Transverse colon (tissue), 4 donors: ENCODE data around the gene KPNA6. TPM values are rescaled to one million over a fixed set of nuclear protein-coding genes. Genes with fewer than 3 reads are reported as not detected.
A peak's percentile ranks its signal among the peaks of the same experiment; 100 is the strongest.

Source experiments
- DNase-seq: peaks from one replicate; pipeline ENCODE4 v3.0.0-alpha.2; 2019
- H3K27ac ChIP-seq, 4 donors: fragments of 200-600 bp; sonication (generic); 2 replicates each; pipeline ENCODE4 v1.5.1; 2016 to 2018; ENCODE audit warnings: inconsistent platforms in 4 of 4
- H3K27me3 ChIP-seq: fragments of 200-600 bp; sonication (generic); 2 replicates; pipeline ENCODE4 v1.5.1; 2017; ENCODE audit warnings: inconsistent platforms
- H3K36me3 ChIP-seq, 4 donors: fragments of 200-600 bp; sonication (generic); 2 replicates each; pipeline ENCODE4 v1.5.1; 2017 to 2019; ENCODE audit warnings: inconsistent platforms in 4 of 4
- H3K4me1 ChIP-seq, 4 donors: fragments of 200-600 bp; sonication (generic); 2 replicates each; pipeline ENCODE4 v1.5.1; 2017 to 2020; ENCODE audit warnings: inconsistent platforms in 4 of 4
- H3K4me3 ChIP-seq, 4 donors: fragments of 200-600 bp; sonication (generic); 1 replicate in 1 of 4; 2 replicates in 3 of 4; pipeline versions ENCODE4 v1.5.1 to v1.6.1; 2017 to 2019; ENCODE audit warnings: inconsistent platforms in 4 of 4
- H3K9me3 ChIP-seq, 2 donors: fragments of 200-600 bp; sonication (generic); 2 replicates each; pipeline ENCODE4 v1.5.1; 2017 to 2019; ENCODE audit warnings: inconsistent platforms in 2 of 2
- EP300 ChIP-seq: sonication (generic); formaldehyde crosslinking; IDR thresholded peaks from one replicate; pipeline ENCODE4 v1.6.1; 2017; ENCODE audit warnings: antibody characterized with exemption, low read depth
- POLR2A ChIP-seq: fragments of 450-650 bp; IDR thresholded peaks from one replicate; pipeline ENCODE4 v1.6.1; 2016; ENCODE audit warnings: antibody characterized with exemption, mild to moderate bottlenecking, moderate library complexity
- POLR2AphosphoS5 ChIP-seq, 3 donors: sonication (generic); formaldehyde crosslinking; IDR thresholded peaks; one replicate each; pipeline ENCODE4 v1.6.1; 2016; ENCODE audit warnings: antibody characterized with exemption in 3 of 3
- WGBS, 2 donors: methylation state at CpG; one replicate each; pipeline ENCODE4 v1.1.5; 2018; ENCODE audit warnings: low coverage in 1 of 2; 5-methylcytosine and 5-hydroxymethylcytosine counted together
- in situ Hi-C, 4 donors: fragments of 200-750 bp; cut with MboI; loops; one replicate each; pipeline versions ENCODE4 v1.15.0 to v1.15.1; 2017; ENCODE audit warnings: low sequenced_read_pairs in 3 of 4, low pct_ligation_motif_present in 1 of 4, low pct_unique_long_range_greater_than_20kb in 1 of 4
- intact Hi-C: fragments of 100-400 bp; cut with DNase I; formaldehyde crosslinking; loops from one replicate; pipeline ENCODE4 v1.15.1; 2023; ENCODE audit warnings: low total_unique reads
- total RNA-seq, 4 donors: library from RNA; depleted of rRNA; stranded (reverse); fragments of >200 nt; gene quantifications; one replicate each; pipeline ENCODE4 v1.1.0, GENCODE V29; 2016
- TF ChIP-seq, protein P1 (sequence below), 5 experiments: fragments of 200-600 bp in 3 of 5; fragments of 450-650 bp in 2 of 5; sonication (generic) in 3 of 5; IDR thresholded peaks; 1 replicate in 2 of 5; 2 replicates in 3 of 5; pipeline ENCODE4 v1.5.1; 2016 to 2017; ENCODE audit warnings: antibody characterized with exemption in 5 of 5, inconsistent platforms in 3 of 5, mild to moderate bottlenecking in 2 of 5, moderate library complexity in 1 of 5

The KPNA6 gene
- total RNA-seq, 4 donors from 2014 or later: 20.5 to 30.5 (median 25.4) TPM

- in situ Hi-C loops (no loop called here), intact Hi-C loops (no loop called here)
- Histone ChIP-seq H3K36me3 (peaks cover 0 to 2% (median 0%) of the 10 kb centered on the region in 4 donors), H3K4me3 (no peak overlapping the region), H3K9me3 (no peaks in the 10 kb centered on the region), H3K27me3 (peaks cover 2% of the 10 kb centered on the region), H3K4me1 (peaks cover 0 to 34% (median 14%) of the 10 kb centered on the region in 4 donors), H3K27ac (peak overlapping the region in 2 of 4 donors; percentile 12 to 41)
- TF ChIP-seq POLR2A (no peak), POLR2AphosphoS5 (IDR thresholded peaks at IDR 0.05) (peak in 2 of 3 donors; percentile 26 to 34)
- WGBS, 2 donors: 0 to 10% methylated on average over 4 of the region's 4 CpGs
- peak; percentile 52 for DNase-seq
Observed at GRCh38 chr1:32066489-32066873, 41.4 kb upstream of the KPNA6 start.

DNA sequence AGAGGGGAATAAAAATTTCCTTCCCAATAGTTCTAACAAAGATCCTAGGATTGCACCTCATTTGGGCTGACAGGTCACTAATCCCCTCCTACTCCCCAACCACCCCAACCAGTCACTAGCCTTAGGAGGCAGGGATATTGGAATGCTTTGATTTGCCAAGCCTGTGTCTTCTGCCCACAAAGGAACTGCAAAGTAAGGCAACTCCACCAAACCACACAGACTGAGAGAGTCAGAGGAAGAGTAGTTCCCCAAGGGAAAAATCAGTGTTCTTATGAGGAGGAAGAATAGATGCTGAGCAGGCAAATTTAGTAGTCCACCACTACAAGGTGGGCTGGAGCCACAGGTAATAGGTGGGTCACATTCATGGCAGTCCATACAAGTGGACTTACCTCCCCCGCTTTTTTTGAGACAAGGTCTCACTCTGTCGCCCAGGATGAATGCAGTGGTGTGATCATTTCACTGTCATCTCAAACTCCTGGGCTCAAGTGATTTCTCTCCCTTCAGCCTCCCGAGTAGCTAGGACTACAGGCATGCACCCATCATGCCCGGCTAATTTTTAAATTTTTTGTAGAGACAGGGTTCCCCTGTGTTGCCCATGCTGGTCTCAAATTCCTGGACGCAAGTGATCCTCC is 38.8 kb upstream of the KPNA6 start:
- TF ChIP-seq POLR2A (no peak), POLR2AphosphoS5 (IDR thresholded peaks at IDR 0.05) (no peak), EP300 (no peak)
- H3K36me3 ChIP-seq: no peaks in the 10 kb centered on the region
- intact Hi-C loops: no loop called here
- H3K27ac ChIP-seq: no peak overlapping the region
- H3K27me3 ChIP-seq: peaks cover 2% of the 10 kb centered on the region
- DNase-seq: no peak
- no peak overlapping the region for H3K4me3 ChIP-seq
- in situ Hi-C loops: no loop called here
- no peaks in the 10 kb centered on the region for H3K9me3 ChIP-seq
- H3K4me1 ChIP-seq: peaks cover 8 to 39% (median 22%) of the 10 kb centered on the region in 4 donors
- WGBS, 2 donors: 64 to 82% methylated on average over 3 to 5 of the region's 5 CpGs

GRCh38 chr1:32071758-32072621 is 35.9 kb upstream of the KPNA6 start:
- no peaks in the 10 kb centered on the region for H3K9me3 ChIP-seq
- in situ Hi-C loops (no loop called here), intact Hi-C loops (no loop called here)
- peaks cover 0 to 6% (median 0%) of the 10 kb centered on the region in 4 donors for H3K36me3 ChIP-seq
- peak overlapping the region; percentile 87 to 99 (median 96) for H3K27ac ChIP-seq
- TF ChIP-seq, protein P1, sequence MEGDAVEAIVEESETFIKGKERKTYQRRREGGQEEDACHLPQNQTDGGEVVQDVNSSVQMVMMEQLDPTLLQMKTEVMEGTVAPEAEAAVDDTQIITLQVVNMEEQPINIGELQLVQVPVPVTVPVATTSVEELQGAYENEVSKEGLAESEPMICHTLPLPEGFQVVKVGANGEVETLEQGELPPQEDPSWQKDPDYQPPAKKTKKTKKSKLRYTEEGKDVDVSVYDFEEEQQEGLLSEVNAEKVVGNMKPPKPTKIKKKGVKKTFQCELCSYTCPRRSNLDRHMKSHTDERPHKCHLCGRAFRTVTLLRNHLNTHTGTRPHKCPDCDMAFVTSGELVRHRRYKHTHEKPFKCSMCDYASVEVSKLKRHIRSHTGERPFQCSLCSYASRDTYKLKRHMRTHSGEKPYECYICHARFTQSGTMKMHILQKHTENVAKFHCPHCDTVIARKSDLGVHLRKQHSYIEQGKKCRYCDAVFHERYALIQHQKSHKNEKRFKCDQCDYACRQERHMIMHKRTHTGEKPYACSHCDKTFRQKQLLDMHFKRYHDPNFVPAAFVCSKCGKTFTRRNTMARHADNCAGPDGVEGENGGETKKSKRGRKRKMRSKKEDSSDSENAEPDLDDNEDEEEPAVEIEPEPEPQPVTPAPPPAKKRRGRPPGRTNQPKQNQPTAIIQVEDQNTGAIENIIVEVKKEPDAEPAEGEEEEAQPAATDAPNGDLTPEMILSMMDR (IDR thresholded peaks at IDR 0.05): no peak
- TF ChIP-seq POLR2A (no peak), POLR2AphosphoS5 (IDR thresholded peaks at IDR 0.05) (no peak), EP300 (no peak)
- peaks cover 8 to 32% (median 18%) of the 10 kb centered on the region in 4 donors for H3K4me1 ChIP-seq
- peak overlapping the region; percentile 74 to 90 (median 80) for H3K4me3 ChIP-seq
- peaks cover 2% of the 10 kb centered on the region for H3K27me3 ChIP-seq
- no peak for DNase-seq
- 16 to 18% methylated on average over 14 of the region's 14 CpGs for WGBS, 2 donors

- Histone ChIP-seq H3K36me3 (peaks cover 0 to 6% (median 0%) of the 10 kb centered on the region in 4 donors), H3K27me3 (peaks cover 2% of the 10 kb centered on the region), H3K9me3 (no peaks in the 10 kb centered on the region), H3K4me1 (peaks cover 8 to 27% (median 15%) of the 10 kb centered on the region in 4 donors), H3K27ac (peak within 1 kb of the TSS; percentile 87 to 99 (median 96)), H3K4me3 (peak within 1 kb of the TSS; percentile 74 to 90 (median 80))
- peak; percentile 95 for DNase-seq
- WGBS, 2 donors: 2% methylated on average over 18 of the region's 67 CpGs; no CpG with 5 or more reads in 1 of the 2 donors
- intact Hi-C loops: no loop called here
- in situ Hi-C loops: no loop called here
- TF ChIP-seq POLR2A (peak; percentile 44), EP300 (no peak), POLR2AphosphoS5 (IDR thresholded peaks at IDR 0.05) (peak; percentile 60 to 79 (median 71))
- TF ChIP-seq, protein P1 (IDR thresholded peaks at IDR 0.05): peak in 3 of 5 experiments; percentile 12 to 40 (median 38)
Observed at GRCh38 chr1:32072622-32073298, 35.1 kb upstream of the KPNA6 start, which contains the start of gene TMEM39B. Gene TMEM39B (plus strand): TSS chr1:32072939. CDS start chr1:32073048, 109 bp downstream.
